ENCODE data around the gene ZFHX3. TPM values are rescaled to one million over a fixed set of nuclear protein-coding genes. Genes with fewer than 3 reads are reported as not detected.

Gene ZFHX3
- total and polyA plus RNA-seq, 2 of the 8 experiments (the other 6 are each of a cell fraction or from before 2014, with no cell fraction given) = 0.08 to 0.99 TPM

DNA sequence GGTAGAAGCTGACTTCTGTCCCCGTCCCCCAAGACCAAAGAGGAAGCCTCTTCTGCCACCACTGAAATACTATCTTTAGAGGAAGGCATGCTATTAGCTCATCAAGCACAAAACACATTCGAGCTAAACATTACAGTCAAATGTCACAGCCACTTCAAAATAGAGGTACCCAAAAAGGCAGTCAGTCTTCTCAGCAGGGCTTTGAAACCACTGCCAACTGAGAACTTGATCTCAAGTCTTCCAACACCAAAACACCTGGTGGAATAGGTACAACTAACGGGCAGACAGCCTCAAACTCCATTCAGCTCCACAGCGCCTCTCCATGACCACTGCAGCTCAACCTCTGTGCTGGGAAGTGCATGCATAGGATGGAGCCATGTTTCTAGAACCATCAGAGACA, 36.0 kb downstream of the ZFHX3 start:
- FAIRE-seq = no peak
- H3K4ac ChIP-seq (replicated peaks; ENCODE audit: insufficient read length, low read depth, low read length) = no peak overlapping the region
- no peak overlapping the region for H2BK12ac ChIP-seq (ENCODE audit: low read depth, low read length)
- H2BK5ac ChIP-seq (ENCODE audit: low read depth, low read length) = no peak overlapping the region
- H4K8ac ChIP-seq (ENCODE audit: extremely low read depth, insufficient read depth, low read length) = no peak overlapping the region
- no peak overlapping the region for H2BK15ac ChIP-seq (ENCODE audit: low read length)
- H3K36me3 ChIP-seq (ENCODE audit: control insufficient read depth in 2 of 4, insufficient read depth in 4 of 4, low read length in 3 of 4) = no peaks in the 10 kb centered on the region
- no peak for DNase-seq (ENCODE audit: low read depth in 1 of 2, low spot score in 2 of 2)
- no peak overlapping the region for H3K27ac ChIP-seq (ENCODE audit: low read depth, low read length)
- no peak overlapping the region for H2AK5ac ChIP-seq (ENCODE audit: low read depth, low read length)
- H4K20me1 ChIP-seq (replicated peaks in 1 of 2; ENCODE audit: control insufficient read depth in 1 of 2, insufficient read depth in 2 of 2, low read length in 2 of 2) = no peaks in the 10 kb centered on the region
- H3K4me1 ChIP-seq (replicated peaks in 1 of 4; ENCODE audit: control insufficient read depth in 3 of 4, insufficient read depth in 4 of 4, low read length in 3 of 4) = peaks cover 0 to 5% (median 0%) of the 10 kb centered on the region in 4 experiments; a peak in 1 of 7 replicates
- no peaks in the 10 kb centered on the region for H3K79me1 ChIP-seq (ENCODE audit: low read depth, low read length)
- no peak overlapping the region for H3K14ac ChIP-seq (ENCODE audit: insufficient read length)
- ChIA-PET CTCF (ENCODE audit: partially characterized antibody) (interaction anchor here (0.6 to 3.5 kb wide), 16 partner anchors 9 to 467 kb away, joined by 3 to 33 read pairs (median 3); no protein-coding TSS in a partner anchor), POLR2A (ENCODE audit: partially characterized antibody) (no interaction called here)
- H3K9ac ChIP-seq (replicated peaks in 1 of 4; ENCODE audit: extremely low read depth in 1 of 4, low read depth in 3 of 4, low read length in 3 of 4) = no peak overlapping the region
- H3K4me2 ChIP-seq (ENCODE audit: insufficient read depth in 1 of 2, low read depth in 2 of 2, low read length in 2 of 2) = no peak overlapping the region
- H4K91ac ChIP-seq (replicated peaks; ENCODE audit: insufficient read length, low read length) = no peak overlapping the region
- no peak overlapping the region for H2BK20ac ChIP-seq (ENCODE audit: low read length)
- H3K27me3 ChIP-seq (replicated peaks in 1 of 4; ENCODE audit: control insufficient read depth in 3 of 4, extremely low read depth in 1 of 4, insufficient read depth in 3 of 4, low read length in 3 of 4) = no peaks in the 10 kb centered on the region
- WGBS, 2 experiments (ENCODE audit: extremely low coverage in 1 of 2, insufficient coverage in 1 of 2, insufficient read length in 1 of 2, insufficient replicate concordance in 2 of 2, low coverage in 1 of 2, low lambda C conversion rate in 2 of 2, missing lambda C conversion rate in 1 of 2) = 62% methylated on average over 4 of the region's 4 CpGs; no CpG with 5 or more reads in 1 of the 2 experiments
- H3K9me3 ChIP-seq (ENCODE audit: insufficient read depth in 2 of 2, low read depth in 1 of 2, low read length in 1 of 2) = no peaks in the 10 kb centered on the region
- H3K79me2 ChIP-seq (ENCODE audit: control insufficient read depth in 1 of 2, insufficient read depth in 2 of 2, low read length in 2 of 2) = no peaks in the 10 kb centered on the region
- no peak overlapping the region for H3K18ac ChIP-seq (ENCODE audit: extremely low read depth, low read length)
- H2AFZ ChIP-seq (ENCODE audit: low read length) = no peak overlapping the region
- no peak for TF ChIP-seq POU5F1 (IDR thresholded peaks at IDR 0.05; ENCODE audit: low read depth, low read length)
- no peak for TF ChIP-seq TAF1 (IDR thresholded peaks at IDR 0.05; ENCODE audit: low read depth, low read length)
- peak; percentile 18 to 51; a peak in 3 of 4 replicates for TF ChIP-seq RAD21 (IDR thresholded peaks at IDR 0.05 in 1 of 2, conservative IDR thresholded peaks at IDR 0.05 in 1 of 2; ENCODE audit: low read depth in 2 of 2, low read length in 2 of 2)
- TF ChIP-seq, protein P1, sequence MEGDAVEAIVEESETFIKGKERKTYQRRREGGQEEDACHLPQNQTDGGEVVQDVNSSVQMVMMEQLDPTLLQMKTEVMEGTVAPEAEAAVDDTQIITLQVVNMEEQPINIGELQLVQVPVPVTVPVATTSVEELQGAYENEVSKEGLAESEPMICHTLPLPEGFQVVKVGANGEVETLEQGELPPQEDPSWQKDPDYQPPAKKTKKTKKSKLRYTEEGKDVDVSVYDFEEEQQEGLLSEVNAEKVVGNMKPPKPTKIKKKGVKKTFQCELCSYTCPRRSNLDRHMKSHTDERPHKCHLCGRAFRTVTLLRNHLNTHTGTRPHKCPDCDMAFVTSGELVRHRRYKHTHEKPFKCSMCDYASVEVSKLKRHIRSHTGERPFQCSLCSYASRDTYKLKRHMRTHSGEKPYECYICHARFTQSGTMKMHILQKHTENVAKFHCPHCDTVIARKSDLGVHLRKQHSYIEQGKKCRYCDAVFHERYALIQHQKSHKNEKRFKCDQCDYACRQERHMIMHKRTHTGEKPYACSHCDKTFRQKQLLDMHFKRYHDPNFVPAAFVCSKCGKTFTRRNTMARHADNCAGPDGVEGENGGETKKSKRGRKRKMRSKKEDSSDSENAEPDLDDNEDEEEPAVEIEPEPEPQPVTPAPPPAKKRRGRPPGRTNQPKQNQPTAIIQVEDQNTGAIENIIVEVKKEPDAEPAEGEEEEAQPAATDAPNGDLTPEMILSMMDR (IDR thresholded peaks at IDR 0.05; ENCODE audit: control extremely low read depth in 1 of 3, insufficient read depth in 1 of 3, low read depth in 1 of 3, low read length in 3 of 3) = peak in 2 of 3 experiments; percentile 50 to 56; a peak in 2 of 4 replicates
- no peak for TF ChIP-seq BCL11A (IDR thresholded peaks at IDR 0.05; ENCODE audit: low read depth in 2 of 2, low read length in 2 of 2)
- H2BK120ac ChIP-seq (replicated peaks; ENCODE audit: low read depth, low read length) = no peak overlapping the region
- no peak overlapping the region for H3K23ac ChIP-seq (ENCODE audit: insufficient read length)
- no peak overlapping the region for H3K56ac ChIP-seq (replicated peaks; ENCODE audit: insufficient read length, low read depth, low read length)
- H3K23me2 ChIP-seq (ENCODE audit: low read depth, low read length) = no peaks in the 10 kb centered on the region
- H4K5ac ChIP-seq (ENCODE audit: insufficient read length, low read depth, low read length) = no peak overlapping the region
- no peak overlapping the region for H3K4me3 ChIP-seq (ENCODE audit: extremely low read depth in 1 of 4, insufficient read depth in 2 of 4, low read depth in 3 of 4, low read length in 4 of 4)
